HEK293T (cell line): ENCODE results near the gene HOXB3.

Experiments
- CTCF ChIA-PET: fragments of 350-600 bp; formaldehyde crosslinking; extraction: SDS; loops from one replicate; lab custom pipeline; 2021; ENCODE audit warnings: antibody characterized with exemption, inconsistent platforms; lab: Yijun Ruan, JAX
- POLR2A ChIA-PET: fragments of 350-600 bp; formaldehyde crosslinking; extraction: SDS; loops from one replicate; lab custom pipeline; 2020; ENCODE audit warnings: antibody characterized with exemption, inconsistent platforms; lab: Yijun Ruan, JAX
- DNase-seq: peaks from one replicate; pipeline ENCODE4 v3.0.0; 2012; ENCODE audit warnings: mixed read lengths; ENCODE audit errors: extremely low spot score
- ARNT ChIP-seq: fragments of 450-650 bp; IDR thresholded peaks from 2 replicates; pipeline ENCODE4 v1.6.1; 2017; ENCODE audit warnings: mild to moderate bottlenecking
- BHLHE40 ChIP-seq: fragments of 450-650 bp; IDR thresholded peaks from 2 replicates; pipeline ENCODE4 v1.6.1; 2016; ENCODE audit warnings: mild to moderate bottlenecking, moderate library complexity, borderline replicate concordance
- CTBP1 ChIP-seq: fragments of 450-650 bp; IDR thresholded peaks from 2 replicates; pipeline ENCODE4 v1.6.1; 2016; ENCODE audit warnings: borderline replicate concordance
- ELF4 ChIP-seq: fragments of 450-650 bp; IDR thresholded peaks from 2 replicates; pipeline ENCODE4 v1.6.1; 2017; ENCODE audit warnings: antibody characterized with exemption
- FOXA1 ChIP-seq: fragments of 450-650 bp; IDR thresholded peaks from 2 replicates; pipeline ENCODE4 v1.6.1; 2016; ENCODE audit warnings: mild to moderate bottlenecking
- FOXK2 ChIP-seq: fragments of 450-650 bp; IDR thresholded peaks from 2 replicates; pipeline ENCODE4 v1.6.1; 2016; ENCODE audit warnings: mild to moderate bottlenecking
- FOXM1 ChIP-seq: fragments of 450-650 bp; IDR thresholded peaks from 2 replicates; pipeline ENCODE4 v1.6.1; 2017; ENCODE audit warnings: mild to moderate bottlenecking, borderline replicate concordance
- HDGF ChIP-seq: fragments of 450-650 bp; IDR thresholded peaks from 2 replicates; pipeline ENCODE4 v1.6.1; 2017; ENCODE audit warnings: antibody characterized with exemption, borderline replicate concordance
- L3MBTL2 ChIP-seq: fragments of 450-650 bp; conservative IDR thresholded peaks from 2 replicates; pipeline ENCODE4 v1.6.1; 2016; ENCODE audit warnings: mild to moderate bottlenecking
- LEF1 ChIP-seq: fragments of 450-650 bp; IDR thresholded peaks from 2 replicates; pipeline ENCODE4 v1.6.1; 2017; ENCODE audit warnings: mild to moderate bottlenecking, borderline replicate concordance
- NFRKB ChIP-seq: fragments of 450-650 bp; IDR thresholded peaks from 2 replicates; pipeline ENCODE4 v1.6.1; 2016; ENCODE audit warnings: mild to moderate bottlenecking, moderate library complexity
- PKNOX1 ChIP-seq: fragments of 450-650 bp; IDR thresholded peaks from 2 replicates; pipeline ENCODE4 v1.6.1; 2016
- SP1 ChIP-seq: fragments of 450-650 bp; IDR thresholded peaks from 2 replicates; pipeline ENCODE4 v1.6.1; 2017
- SUZ12 ChIP-seq: fragments of 450-650 bp; IDR thresholded peaks from 2 replicates; pipeline ENCODE4 v1.6.1; 2016; ENCODE audit warnings: mild to moderate bottlenecking
- TARDBP ChIP-seq: fragments of 450-650 bp; IDR thresholded peaks from 2 replicates; pipeline ENCODE4 v1.6.1; 2016
- ZNF384 ChIP-seq: fragments of 450-650 bp; IDR thresholded peaks from 2 replicates; pipeline ENCODE4 v1.6.1; 2016

Gene HOXB3

GRCh38 chr17:48554412-48555257 lies 35.4 kb downstream of the HOXB3 start:
- DNase-seq = no peak
- ChIA-PET CTCF (interaction anchor here (0.7 kb wide), 1 partner anchor 14 kb away, joined by 3 read pairs; no protein-coding TSS in a partner anchor), POLR2A (interaction anchor here (0.6 to 3.6 kb wide), 7 partner anchors 7 to 71 kb away, joined by 3 to 25 read pairs (median 3); partner anchors contain the start of genes HOXB3 and HOXB9)
- TF ChIP-seq ZNF384 (no peak), CTBP1 (no peak), BHLHE40 (no peak), SUZ12 (no peak), TARDBP (no peak), LEF1 (no peak), NFRKB (no peak)

- ChIA-PET CTCF (no interaction called here), POLR2A (no interaction called here)
- DNase-seq = no peak
- TF ChIP-seq CTBP1 = no peak
- TF ChIP-seq SUZ12 = no peak
- no peak for TF ChIP-seq FOXM1
- no peak for TF ChIP-seq BHLHE40
- no peak for TF ChIP-seq TARDBP
- TF ChIP-seq ELF4 = no peak
- no peak for TF ChIP-seq HDGF
- TF ChIP-seq ZNF384 = no peak
- TF ChIP-seq FOXK2 = no peak
- no peak for TF ChIP-seq LEF1
- TF ChIP-seq FOXA1 = no peak
- TF ChIP-seq SP1 = no peak
- no peak for TF ChIP-seq PKNOX1
- TF ChIP-seq L3MBTL2 = no peak
- no peak for TF ChIP-seq NFRKB
- no peak for TF ChIP-seq ARNT
These were observed 36.2 kb downstream of the HOXB3 start for GRCh38 chr17:48553826-48554225.

GRCh38 chr17:48553190-48553547 lies 36.9 kb downstream of the HOXB3 start:
- CTCF ChIA-PET = no interaction called here
- POLR2A ChIA-PET = no interaction called here
- TF ChIP-seq FOXM1 = no peak
- no peak for TF ChIP-seq PKNOX1
- no peak for TF ChIP-seq NFRKB
- no peak for TF ChIP-seq BHLHE40
- TF ChIP-seq FOXK2 = no peak
- DNase-seq = no peak

DNA sequence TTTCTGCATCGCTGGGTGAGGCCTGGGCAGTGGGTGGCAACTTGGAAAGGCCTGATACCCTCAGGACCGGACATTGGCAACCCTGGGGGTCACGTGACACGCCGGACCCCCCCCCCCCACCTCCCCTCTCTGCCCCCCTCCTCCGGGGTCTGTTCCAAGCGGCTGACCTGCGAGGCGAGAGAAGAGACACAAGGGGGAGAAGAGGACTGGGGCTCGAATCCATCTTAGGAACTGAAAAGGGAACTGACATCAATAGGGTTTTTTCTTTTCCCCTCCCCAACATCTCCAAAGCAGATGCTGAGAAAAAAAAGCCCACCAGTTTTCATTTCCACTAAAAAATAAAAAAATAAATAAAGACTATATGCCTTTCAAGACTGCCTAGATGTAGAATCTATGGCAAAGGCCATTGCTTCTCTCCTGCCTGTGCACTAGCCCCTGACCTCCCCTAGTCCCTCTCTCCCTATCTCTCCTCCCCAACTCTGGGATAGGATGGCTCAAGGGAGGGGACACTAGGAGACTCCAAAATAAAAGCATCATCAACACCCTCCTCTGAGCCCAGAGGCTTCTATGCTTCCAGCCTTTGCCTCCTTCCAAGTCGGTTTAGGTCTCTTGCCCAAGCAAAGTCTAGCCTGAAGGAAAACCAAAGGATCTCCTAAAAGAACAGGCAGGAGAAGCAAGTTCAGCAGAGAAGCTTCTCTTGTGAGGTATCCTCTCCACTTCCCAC lies 37.4 kb downstream of the HOXB3 start:
- DNase-seq = no peak
- TF ChIP-seq PKNOX1 (no peak), ARNT (no peak), NFRKB (no peak), FOXM1 (no peak), SP1 (no peak), BHLHE40 (no peak), ELF4 (no peak)
- CTCF ChIA-PET = no interaction called here
- POLR2A ChIA-PET = no interaction called here

- ChIA-PET CTCF (no interaction called here), POLR2A (no interaction called here)
- no peak for DNase-seq
- TF ChIP-seq SUZ12 (no peak), NFRKB (no peak), HDGF (no peak), ZNF384 (no peak), CTBP1 (no peak), BHLHE40 (no peak), L3MBTL2 (no peak), TARDBP (no peak), SP1 (no peak), LEF1 (no peak), PKNOX1 (no peak), FOXK2 (no peak), ELF4 (no peak), FOXA1 (no peak), ARNT (no peak), FOXM1 (no peak)
These were observed 38.2 kb downstream of the HOXB3 start for GRCh38 chr17:48551596-48552465.
